Measurements from ENCODE around the gene STON2. TPM values are rescaled to one million over a fixed set of nuclear protein-coding genes. Genes with fewer than 3 reads are reported as not detected.

STON2 gene
- total RNA-seq, 2 donors from 2014 or later, result 6.6 to 16.6 TPM

GRCh38 chr14:81446279-81447007, 46.3 kb upstream of the STON2 start:
- TF ChIP-seq POLR2A (IDR thresholded peaks at IDR 0.05) (no peak), CTCF (IDR thresholded peaks at IDR 0.05) (no peak)
- no peaks in the 10 kb centered on the region for H3K36me3 ChIP-seq (replicated peaks in 1 of 2; ENCODE audit: insufficient read depth in 1 of 2, low read depth in 2 of 2)
- peaks cover 10% of the 10 kb centered on the region for H3K4me1 ChIP-seq
- WGBS, 2 donors, result 88 to 89% methylated on average over 9 of the region's 9 CpGs
- no peaks in the 10 kb centered on the region for H3K27me3 ChIP-seq
- H3K9me3 ChIP-seq, result no peaks in the 10 kb centered on the region
- no peak for ATAC-seq
- no peak overlapping the region for H3K27ac ChIP-seq
- no peak overlapping the region for H3K4me3 ChIP-seq
- intact Hi-C loops (cut with DNase I), result no loop called here
- DNase-seq, result no peak

- Histone ChIP-seq H3K4me3 (no peak overlapping the region), H3K27me3 (no peaks in the 10 kb centered on the region), H3K27ac (no peak overlapping the region), H3K4me1 (peaks cover 6% of the 10 kb centered on the region), H3K36me3 (replicated peaks in 1 of 2; ENCODE audit: insufficient read depth in 1 of 2, low read depth in 2 of 2) (no peaks in the 10 kb centered on the region), H3K9me3 (no peaks in the 10 kb centered on the region)
- no peak for TF ChIP-seq CTCF (IDR thresholded peaks at IDR 0.05)
- no peak for DNase-seq
- 67 to 70% methylated on average over 5 of the region's 5 CpGs for WGBS, 2 donors
- ATAC-seq, result no peak
- intact Hi-C loops (cut with DNase I), result no loop called here
Observed at GRCh38 chr14:81441626-81442134, 41.6 kb upstream of the STON2 start.

GRCh38 chr14:81440041-81440440, 39.9 kb upstream of the STON2 start:
- Histone ChIP-seq H3K9me3 (no peaks in the 10 kb centered on the region), H3K4me1 (peaks cover 13% of the 10 kb centered on the region), H3K4me3 (no peak overlapping the region), H3K36me3 (replicated peaks in 1 of 2; ENCODE audit: insufficient read depth in 1 of 2, low read depth in 2 of 2) (no peaks in the 10 kb centered on the region), H3K27ac (no peak overlapping the region), H3K27me3 (no peaks in the 10 kb centered on the region)
- no peak for TF ChIP-seq CTCF (IDR thresholded peaks at IDR 0.05)
- TF ChIP-seq POLR2A (IDR thresholded peaks at IDR 0.05), result no peak
- 75% methylated on average over 3 of the region's 3 CpGs for WGBS, 2 donors
- intact Hi-C loops (cut with DNase I), result no loop called here
- ATAC-seq, result no peak
- no peak for DNase-seq

GRCh38 chr14:81437244-81437643, 37.1 kb upstream of the STON2 start:
- no peak for ATAC-seq
- Histone ChIP-seq H3K27me3 (no peaks in the 10 kb centered on the region), H3K27ac (no peak overlapping the region), H3K9me3 (no peaks in the 10 kb centered on the region), H3K4me3 (no peak overlapping the region), H3K36me3 (replicated peaks in 1 of 2; ENCODE audit: insufficient read depth in 1 of 2, low read depth in 2 of 2) (no peaks in the 10 kb centered on the region), H3K4me1 (peaks cover 14% of the 10 kb centered on the region)
- TF ChIP-seq POLR2A (IDR thresholded peaks at IDR 0.05) (no peak), CTCF (IDR thresholded peaks at IDR 0.05) (no peak)
- intact Hi-C loops (cut with DNase I), result no loop called here
- DNase-seq, result no peak
- 30 to 36% methylated on average over 4 of the region's 4 CpGs for WGBS, 2 donors

Data from body of pancreas (tissue), 4 donors.